CD4-positive, alpha-beta T cell treated with Interleukin-15 for 4 hours (primary cell): ENCODE data around the gene ARHGAP10.

Experiments used
- DNase-seq: peaks from one replicate; pipeline ENCODE4 v3.0.0-alpha.2; 2020; ENCODE audit warnings: low spot score

ARHGAP10 gene

DNA sequence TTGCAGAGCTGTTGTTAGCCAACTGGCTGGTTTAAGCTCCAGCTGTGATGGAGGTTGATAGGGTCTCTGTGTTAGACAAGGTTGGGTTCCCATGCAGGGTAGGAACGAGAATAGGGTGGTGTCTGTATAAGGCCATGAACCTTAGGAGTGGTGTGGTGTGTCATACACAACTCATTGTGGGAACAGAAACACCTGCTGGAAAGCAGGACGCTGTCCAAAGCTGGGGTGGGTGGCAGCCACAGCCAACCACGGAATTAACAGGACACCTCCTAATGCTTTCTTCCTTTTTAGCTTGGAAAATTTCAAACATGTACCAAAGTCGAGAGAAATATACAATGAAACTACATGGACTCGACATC lies 94.4 kb downstream of the ARHGAP10 start:
- no peak for DNase-seq

DNA sequence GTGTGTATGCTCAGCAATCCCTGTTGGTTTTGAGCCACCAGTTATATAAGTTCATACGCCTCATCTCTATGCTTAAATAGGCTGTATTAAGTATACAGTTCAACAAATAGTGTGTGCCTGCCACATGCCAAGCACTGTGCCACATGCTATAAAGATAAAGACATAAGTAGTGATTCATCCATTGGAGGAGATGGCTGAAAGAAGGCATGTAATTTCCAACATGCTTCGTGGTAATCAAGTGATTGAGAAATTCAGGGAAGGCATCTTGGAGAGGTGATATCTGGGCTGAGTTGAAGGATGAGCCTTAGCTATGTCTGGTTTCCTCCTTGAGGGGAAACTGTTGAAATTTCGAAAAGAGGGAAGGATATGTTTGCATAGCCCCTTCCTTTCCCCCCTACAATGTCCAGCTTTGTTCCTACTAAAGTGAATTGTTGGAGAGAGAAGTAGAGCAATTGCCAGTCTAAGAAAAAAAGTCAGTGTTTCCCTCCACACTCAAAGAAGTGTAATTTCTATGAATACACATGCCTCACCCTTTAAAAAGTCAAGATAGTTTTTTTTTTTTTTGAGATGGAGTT lies 96.5 kb downstream of the ARHGAP10 start:
- no peak for DNase-seq

DNA sequence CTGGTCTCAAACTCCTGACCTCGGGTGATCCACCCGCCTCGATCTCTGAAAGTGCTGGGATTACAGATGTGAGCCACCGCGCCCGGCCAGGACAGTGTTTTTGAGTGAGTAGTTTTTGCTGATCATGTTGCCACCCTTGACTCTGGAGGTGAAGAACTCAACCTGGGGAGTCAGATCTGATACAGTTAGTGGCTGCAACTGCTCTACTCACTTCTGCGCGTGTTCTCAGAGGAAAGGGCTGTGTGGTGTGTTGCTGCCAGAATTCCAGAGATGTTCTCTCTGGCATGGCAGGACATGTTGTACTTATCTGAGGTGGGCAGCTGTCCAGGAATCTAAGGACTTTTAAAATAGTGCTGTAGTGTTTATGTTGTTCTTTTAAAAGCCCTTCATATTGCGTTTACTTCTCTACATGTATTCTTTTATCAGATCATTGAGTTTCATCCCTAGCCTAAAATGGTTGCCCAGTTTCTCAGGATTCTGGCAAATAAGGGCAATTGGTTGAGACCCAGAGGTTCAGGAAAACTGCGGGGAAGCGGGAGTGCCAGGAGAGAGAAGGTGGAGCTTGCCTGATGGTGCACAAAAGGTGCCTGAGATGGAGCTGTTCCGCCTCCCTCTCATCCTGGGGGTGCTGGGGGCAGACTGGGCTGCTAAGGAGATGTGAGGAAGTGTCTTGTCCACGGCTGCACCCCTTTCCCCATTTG lies 97.7 kb downstream of the ARHGAP10 start:
- DNase-seq = no peak

DNA sequence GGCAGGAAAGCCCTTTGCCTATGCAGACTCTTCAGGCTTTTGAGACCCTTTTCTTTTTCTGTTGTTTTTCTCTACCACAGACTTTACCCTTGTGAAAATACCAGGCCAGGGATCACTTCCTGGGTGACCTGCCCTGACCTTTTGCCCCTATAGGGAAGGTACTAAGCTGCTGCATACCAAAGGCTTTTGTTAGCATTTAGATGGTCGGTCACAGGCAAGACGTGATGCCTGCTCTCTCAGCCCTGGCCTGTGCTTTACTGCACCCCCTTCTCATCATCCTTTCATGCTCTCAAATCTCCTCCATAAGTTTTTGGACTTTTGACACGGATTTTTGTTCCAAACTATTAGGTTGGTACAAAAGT lies 98.2 kb downstream of the ARHGAP10 start:
- no peak for DNase-seq

DNA sequence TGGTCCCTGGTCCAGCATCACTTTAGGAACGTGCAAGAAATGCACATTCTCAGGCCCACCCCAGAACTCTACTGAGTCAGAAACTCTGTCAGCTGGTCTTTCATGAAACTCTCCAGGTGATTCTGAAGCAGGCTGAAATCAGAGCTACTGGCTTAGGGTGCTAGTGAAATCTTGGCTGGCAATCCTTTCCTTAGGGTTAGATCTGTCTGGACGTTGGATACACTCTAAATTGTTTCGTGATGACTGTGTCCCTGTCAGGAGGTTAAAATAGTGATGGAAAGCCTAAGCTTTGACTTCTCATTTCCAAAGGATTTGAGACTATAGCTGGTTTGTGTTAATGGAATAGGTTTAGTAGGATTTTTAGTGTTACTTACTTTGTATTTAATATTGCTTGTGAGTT lies 99.1 kb downstream of the ARHGAP10 start:
- DNase-seq = no peak

DNA sequence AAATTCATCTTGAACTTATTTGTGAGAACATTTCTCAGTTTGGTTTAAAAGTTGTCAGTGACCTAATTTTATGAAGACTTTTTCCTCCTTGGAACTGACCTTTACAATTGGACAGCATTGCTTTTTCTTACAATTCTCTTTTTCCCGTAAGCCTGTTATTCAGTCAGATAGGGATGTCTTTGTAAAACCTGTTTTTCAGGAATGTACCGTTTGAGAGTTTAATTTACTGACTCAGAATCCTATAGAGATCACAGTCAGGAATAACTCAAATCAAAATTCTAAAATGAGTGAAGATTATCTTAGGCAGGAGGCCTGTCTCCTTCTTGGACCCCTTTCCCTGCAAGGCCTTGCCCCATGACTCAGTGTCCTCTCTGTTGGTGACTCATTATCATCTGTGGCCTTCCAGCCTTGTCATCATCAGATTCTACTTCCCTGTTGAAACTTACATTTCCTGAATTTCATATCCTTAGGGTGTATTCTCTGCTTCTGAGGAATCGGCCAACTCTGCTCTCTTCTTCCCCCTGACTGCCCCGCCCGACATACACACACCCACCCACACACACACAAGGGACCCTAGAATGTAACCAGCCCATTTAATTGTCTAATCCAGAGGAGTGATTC lies 99.8 kb downstream of the ARHGAP10 start:
- DNase-seq = peak; percentile 9

DNA sequence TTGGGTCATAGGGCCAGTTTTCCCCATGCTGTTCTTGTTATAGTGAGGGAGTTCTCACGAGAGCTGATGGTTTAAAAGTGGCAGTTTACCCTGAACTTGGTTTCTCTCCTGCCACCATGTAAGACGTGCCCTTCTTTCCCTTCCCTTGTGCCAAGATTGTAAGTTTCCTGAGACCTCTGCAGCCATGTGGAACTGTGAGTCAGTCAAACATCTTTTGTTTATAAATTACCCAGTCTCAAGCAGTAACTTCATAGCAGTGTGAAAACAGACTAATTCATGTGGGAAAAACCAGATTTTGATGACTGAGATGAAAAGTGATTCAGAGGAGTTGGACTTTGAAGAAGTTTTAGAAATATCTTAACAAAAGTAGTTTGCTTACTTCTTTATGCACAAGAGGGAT lies 101.4 kb downstream of the ARHGAP10 start:
- DNase-seq = no peak

DNA sequence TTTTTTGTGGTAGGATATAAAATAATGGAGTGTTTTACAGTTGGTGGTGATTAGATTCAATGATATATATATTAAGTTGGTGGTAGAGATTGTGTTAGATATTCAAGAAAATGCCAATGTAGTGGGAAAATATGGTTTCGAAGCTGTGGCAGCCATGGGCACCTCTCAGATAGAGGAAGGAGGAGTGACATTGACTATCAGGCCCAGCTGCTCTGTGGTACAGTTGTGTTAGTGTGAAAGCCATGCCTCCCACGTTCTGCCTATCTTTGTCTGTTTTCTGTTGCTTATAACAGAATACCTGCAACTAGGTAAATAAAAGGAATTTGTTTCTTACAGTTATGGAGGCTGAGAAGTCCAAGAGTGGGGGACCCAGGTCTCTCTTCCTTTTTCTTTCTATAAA lies 101.9 kb downstream of the ARHGAP10 start:
- no peak for DNase-seq

DNA sequence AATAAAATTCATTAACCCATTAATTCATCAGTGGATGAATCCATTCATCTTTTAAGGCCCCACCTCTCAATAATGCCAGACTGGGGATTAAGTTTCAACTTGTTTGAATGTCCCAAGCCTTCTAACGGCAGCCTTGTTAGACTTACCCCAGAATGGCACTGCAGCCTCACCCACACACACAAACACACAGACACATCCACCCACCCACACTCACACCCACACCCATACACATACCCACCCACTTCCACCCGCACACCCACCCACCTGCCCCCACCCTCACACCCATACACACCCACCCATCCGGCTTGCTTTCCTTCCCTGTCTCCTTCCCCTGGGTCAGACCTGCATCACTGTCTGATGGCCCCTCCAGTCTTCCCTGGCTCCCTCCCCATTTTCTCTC lies 102.6 kb downstream of the ARHGAP10 start:
- DNase-seq = no peak

DNA sequence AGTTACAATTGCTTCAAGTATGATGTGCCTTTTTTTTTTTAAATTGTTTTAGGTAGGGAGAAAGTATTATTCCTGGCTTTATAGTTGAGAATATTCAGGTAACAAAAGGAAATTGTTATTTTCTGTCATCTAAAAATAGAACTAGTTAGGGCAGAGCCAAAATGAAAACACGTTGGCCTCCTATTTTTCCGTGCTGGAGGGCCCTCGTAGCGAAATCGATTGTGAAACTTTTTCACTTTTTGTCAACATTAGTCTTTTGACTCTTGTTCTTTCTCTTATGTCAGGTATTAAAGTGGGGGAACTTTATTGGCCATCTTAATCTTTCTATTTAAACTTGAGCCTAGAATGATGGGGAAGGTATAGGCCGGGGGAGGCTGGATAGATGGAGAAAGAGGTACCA lies 104.9 kb downstream of the ARHGAP10 start:
- no peak for DNase-seq

DNA sequence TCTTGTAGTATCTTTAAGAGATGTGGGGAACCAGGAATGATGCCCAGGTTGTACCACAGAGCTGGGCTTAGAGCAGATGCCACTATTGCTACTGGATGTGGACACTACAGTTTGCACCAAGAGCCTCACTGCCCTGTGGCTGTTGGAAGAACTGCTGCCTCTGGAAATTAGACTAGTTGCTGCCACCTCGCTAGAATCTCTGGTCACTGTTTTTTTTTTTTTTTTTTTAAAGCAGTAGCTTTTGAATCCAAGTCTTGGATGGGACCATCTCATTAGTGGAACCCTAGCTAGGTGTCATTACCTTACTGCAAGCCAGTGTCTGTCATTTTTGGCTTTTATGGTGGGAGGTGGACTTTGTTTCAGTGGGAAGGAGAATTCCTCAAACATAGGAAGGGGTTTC lies 105.5 kb downstream of the ARHGAP10 start:
- DNase-seq = no peak

DNA sequence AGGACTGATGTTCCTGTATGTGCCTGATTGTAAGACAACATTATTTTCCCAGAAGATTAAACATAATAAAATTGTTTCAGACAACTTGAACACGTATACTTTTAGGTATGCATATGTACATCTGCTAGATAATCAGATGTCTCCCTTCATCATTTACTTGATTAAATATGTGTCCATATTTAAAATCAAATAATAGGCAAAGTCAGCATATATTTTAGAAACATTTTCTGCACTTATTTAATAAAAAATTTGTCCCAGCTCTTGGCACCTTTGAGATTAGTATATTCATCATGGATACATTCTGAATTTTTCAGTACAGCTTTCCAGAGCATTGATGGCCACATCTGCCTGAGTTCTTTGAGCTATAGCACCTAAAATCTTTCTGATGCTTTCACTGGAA lies 106.0 kb downstream of the ARHGAP10 start:
- no peak for DNase-seq

DNA sequence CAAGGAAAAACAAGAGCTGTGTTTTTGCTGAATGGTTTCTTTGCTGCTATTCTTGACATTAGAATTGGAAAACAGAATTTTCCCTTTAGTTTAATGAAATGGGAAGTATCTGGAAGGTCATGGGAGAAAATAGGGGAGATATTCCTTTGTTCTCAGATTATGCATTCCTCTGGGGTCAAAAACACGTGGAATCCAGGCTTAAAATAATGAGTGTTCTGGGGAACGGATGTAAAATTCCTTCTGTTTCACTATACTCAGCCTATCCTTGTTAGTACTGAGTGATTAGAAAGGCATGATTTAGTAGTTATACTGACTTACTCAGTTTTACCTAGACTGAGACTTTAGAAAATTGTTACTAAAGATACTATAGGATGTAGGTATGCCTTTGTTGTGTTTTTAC lies 107.3 kb downstream of the ARHGAP10 start:
- no peak for DNase-seq

DNA sequence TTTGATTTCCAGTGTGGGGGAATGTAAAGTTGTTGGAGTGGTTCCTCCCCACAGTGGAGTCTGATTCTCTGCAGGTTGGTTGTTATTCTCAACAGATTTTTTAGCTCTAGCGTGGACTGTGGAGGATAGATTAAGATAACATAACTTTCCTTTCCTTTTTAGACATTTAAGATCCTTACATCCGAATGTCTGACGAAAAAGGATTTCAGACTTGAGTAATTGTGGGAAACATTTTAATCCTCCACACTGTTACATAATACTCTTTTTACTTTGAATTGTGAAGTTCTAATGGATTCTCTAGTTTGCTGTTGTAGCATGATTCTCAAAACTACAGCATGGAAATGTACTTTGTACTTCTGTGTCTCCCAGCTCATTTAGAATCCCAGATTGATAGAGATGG lies 107.8 kb downstream of the ARHGAP10 start:
- DNase-seq = no peak

DNA sequence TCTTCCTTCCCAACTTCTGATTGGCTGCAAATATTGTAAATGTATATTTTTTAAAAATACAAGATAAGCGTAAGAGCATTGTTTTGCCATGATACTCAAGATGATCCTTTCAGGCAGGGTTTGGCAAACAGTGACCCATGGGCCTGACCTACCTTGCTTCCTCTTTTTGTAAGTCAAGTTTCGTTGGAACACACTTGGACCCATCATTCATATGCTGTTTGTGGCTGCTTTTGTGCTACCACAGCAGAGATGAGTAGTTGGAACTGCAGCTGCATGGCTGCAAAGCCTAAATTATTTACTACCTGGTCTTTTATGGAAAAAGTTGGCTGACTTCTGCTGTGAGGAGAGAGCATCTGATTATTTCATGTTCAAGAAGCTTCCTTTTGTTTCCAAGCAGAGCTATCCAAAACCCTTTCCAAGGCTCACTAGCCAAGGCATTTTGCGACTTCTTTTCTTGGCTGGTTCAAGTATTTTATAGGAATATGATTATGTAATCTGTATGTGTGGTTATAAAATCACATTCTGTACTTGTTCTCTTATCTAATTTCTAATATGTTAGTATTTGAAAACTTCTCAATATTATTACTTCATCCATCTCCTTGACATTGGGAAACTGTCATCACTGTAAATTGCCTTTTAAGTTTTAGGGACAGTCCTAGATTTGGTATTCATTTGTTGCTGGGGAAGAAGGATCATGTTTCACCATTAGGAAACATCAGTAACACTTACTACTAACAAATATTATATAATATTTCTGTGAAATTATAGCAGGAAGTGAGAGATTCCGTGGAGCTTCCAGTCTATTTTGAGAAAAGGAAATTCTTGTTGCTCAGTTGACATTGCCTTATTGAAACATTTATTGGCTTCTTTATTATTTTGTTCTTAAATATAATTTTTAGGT lies 109.2 kb downstream of the ARHGAP10 start:
- DNase-seq = no peak

DNA sequence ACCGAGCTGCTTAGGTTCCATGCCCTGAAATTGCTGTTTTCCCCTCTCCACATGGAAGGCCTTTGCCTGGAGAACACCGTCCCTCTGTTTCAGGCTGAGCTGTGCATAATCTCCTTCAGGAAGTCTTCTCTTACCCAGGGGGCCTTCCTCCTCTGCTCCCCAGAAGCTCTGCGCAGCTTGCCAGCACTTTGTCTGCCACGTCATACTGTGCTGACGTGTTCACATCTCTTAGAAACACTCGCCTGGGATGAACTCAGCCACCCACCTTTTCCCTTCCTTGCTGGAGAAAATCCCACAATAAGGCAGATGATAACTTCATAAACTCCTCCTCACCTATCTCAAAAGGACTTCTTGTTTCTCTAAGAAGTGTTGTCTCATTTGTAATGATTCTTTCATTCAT lies 110.7 kb downstream of the ARHGAP10 start:
- DNase-seq = no peak

DNA sequence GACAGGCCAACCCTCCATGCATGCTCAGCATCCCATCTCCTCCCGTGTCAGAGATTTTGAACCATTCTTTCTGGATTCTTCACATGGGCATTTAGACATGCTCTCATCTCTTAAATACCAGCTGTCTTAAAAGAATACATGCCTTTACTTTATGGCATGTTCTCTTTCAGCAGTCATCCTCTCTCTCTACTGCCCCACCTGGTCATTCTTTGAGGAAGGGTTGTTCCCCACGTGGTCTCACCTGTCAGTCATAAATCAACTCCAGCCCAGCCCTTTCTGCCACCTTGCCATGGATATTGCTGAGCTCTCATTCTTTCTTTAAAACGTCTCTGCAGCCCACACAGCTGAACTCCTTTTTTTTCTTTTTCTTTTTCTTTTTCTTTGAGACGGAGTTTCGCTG lies 111.3 kb downstream of the ARHGAP10 start:
- DNase-seq = no peak

DNA sequence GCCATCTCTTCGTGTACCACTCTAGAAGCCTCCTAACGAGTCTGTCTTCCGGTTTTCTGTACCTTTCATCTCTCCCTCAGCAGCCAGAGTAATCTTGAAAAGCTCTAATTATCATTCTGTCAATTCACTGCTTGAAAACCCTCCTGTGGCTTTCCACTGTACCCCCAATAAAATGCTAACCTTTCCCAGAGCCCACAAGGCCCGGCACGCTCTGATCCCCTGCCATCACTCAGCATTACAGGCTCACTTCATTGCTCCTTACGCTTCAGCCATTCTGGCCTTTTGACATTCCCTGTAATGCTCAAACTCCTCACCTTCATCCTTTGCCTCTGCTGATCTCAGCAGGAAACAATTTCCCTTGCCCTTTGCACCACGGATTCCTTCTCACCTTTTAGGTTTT lies 112.9 kb downstream of the ARHGAP10 start:
- DNase-seq = no peak

DNA sequence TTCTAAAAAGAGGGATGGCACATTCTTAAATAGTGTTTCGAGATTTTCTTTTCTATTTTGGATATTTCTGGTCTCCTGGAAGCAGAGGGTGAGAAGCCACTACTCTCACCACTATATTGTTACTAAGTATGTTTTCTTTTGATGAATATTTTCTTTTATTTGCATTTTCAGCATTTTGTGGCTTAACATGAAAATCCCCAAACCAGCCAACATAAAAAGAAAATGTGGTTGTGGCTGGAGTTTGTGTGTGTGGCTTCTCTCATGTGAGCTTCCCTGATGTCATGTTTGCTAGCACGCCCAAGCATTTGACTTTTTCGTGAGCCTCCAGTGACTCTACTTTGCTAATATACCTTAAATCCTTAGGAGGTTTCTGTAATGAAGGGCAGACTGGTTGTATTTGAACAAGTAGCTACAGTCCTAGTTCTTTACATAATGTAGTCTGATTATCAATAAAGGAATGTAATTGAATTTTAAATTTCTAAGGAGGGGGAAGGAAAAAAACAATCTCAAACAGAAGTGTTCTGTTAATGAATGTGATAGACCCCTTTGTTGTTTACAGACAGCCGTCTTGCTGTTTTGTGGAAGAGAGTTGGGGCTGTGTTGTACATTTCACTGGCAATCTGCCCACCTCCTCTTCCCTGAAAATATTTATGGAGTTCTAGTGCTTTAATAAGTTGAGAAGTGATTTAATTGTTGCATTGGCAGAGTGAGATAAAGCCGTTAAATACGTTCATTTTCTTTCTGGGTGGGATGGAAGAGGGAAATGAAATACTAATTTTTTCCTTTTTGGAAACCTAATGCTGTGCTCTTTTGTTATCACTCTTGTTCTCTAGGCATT lies 114.6 kb downstream of the ARHGAP10 start:
- DNase-seq = peak; percentile 20

DNA sequence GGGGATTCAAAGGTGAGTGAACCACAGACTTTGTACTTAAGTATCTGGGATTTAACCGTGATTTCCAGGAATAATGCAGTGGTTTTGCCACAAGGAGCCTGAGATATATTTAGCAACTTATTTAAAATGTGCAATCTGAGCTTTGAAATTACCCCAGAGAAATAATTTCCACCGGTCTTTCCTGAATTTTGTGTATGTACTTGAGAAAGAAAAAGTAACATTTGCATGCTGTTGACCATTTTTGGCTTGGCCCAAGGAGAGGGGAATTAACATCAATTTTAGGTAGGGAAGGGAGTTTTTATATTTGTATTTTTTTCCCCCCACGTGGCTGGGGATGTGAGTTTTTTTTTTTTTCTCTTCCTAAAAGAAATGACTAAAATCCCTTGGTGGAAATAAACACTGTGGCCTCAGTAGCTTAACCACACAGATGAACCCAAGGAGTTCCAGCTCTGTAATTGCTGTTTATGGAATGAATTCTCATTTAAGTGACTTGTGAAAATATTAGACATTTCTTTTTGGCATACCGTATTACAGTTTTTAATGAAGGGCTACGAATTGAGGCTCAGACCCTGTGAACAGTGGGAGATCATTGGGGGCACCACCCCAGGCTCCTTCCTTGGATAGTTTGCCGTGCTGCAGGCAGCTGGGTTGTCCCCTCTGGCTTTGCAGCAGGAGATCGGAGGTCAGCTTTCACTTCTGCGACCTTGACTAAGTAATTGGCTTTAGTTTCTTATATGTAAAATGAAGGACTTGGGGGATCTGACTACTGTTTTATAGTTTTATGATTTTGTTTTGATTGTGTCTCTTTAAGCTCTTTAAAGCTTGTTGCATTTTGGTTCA lies 116.1 kb downstream of the ARHGAP10 start:
- DNase-seq = no peak

DNA sequence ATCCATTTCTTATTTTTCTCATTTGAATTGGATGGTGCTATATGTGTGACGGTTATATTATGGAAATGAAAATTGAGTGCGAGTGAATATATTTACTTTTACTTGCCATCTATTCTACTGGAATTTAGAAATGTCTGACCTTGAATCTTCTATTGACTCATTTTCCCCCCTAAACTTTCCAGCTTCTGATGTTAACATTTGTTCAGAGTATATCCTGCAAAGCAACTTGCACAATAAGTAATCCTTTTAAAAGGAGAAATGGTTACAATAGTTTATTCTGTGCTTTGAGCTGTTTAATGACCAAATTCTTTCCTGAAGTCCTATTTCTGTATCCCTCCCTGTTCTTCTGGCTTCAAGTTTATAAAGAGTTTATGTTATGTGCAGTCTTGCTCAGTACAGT lies 116.7 kb downstream of the ARHGAP10 start:
- DNase-seq = no peak
